GM12801 (cell line): Measurements from ENCODE around the gene GRM2.

Source experiments
- CTCF ChIP-seq: IDR thresholded peaks from one replicate; pipeline ENCODE4 v1.5.1; 2011; ENCODE audit warnings: control low read depth; ENCODE audit not compliant: insufficient read length; ENCODE audit errors: extremely low read depth

The GRM2 gene

GRCh38 chr3:51670823-51671733 lies 35.8 kb upstream of the GRM2 start, which contains the start of gene TEX264:
Gene TEX264, plus strand, starts transcription at chr3:51671252. Its CDS starts 3,053 bp downstream, at chr3:51674305.
- TF ChIP-seq CTCF: no peak

GRCh38 chr3:51671734-51672475 lies 35.0 kb upstream of the GRM2 start:
- TF ChIP-seq CTCF: no peak

GRCh38 chr3:51673181-51673801 lies 33.6 kb upstream of the GRM2 start:
- TF ChIP-seq CTCF: no peak

GRCh38 chr3:51673802-51674654 lies 32.8 kb upstream of the GRM2 start:
- TF ChIP-seq CTCF: no peak

- no peak for TF ChIP-seq CTCF
These were observed 31.7 kb upstream of the GRM2 start for GRCh38 chr3:51675201-51675611.

- no peak for TF ChIP-seq CTCF
These were observed 30.7 kb upstream of the GRM2 start for GRCh38 chr3:51676102-51676640.
